ENCODE data around the gene PARP4. TPM values are rescaled to one million over a fixed set of nuclear protein-coding genes. Genes with fewer than 3 reads are reported as not detected.
"Not testable (repeated sequence)": the region's sequence is repeated elsewhere in the genome, so short reads cannot be mapped to it uniquely, and the experiment has no call there.

PARP4 gene
- total RNA-seq, 1 experiment from 2014 or later: 76.0 TPM

- POLR2A ChIA-PET: no interaction called here
- no TSS peak for BruUV-seq (replicated peaks)
- H3K9me3 ChIP-seq (ENCODE audit: control insufficient read depth in 1 of 2, insufficient read depth in 1 of 2, low read depth in 1 of 2, low read length in 2 of 2): no peaks in the 10 kb centered on the region
Measured at GRCh38 chr13:24450530-24450929, 62.0 kb downstream of the PARP4 start.

GRCh38 chr13:24444851-24445250 lies 67.7 kb downstream of the PARP4 start:
- H2AFZ ChIP-seq (ENCODE audit: low read depth, low read length, poor library complexity, severe bottlenecking); ATAC-seq; H3K27me3 ChIP-seq (ENCODE audit: insufficient read depth, low read length); H3K4me3 ChIP-seq (replicated peaks in 1 of 2; ENCODE audit: low read depth in 1 of 2, low read length in 2 of 2); BruUV-seq (replicated peaks); H4K20me1 ChIP-seq (ENCODE audit: insufficient read depth); DNase-seq (ENCODE audit: low read depth, low spot score); POLR2A ChIA-PET; CTCF ChIA-PET; H3K4me2 ChIP-seq (ENCODE audit: low read length); H3K79me2 ChIP-seq (ENCODE audit: insufficient read depth, low read length); H3K9me2 ChIP-seq (ENCODE audit: insufficient read depth); H3K4me1 ChIP-seq (ENCODE audit: control insufficient read depth in 1 of 2, insufficient read depth in 2 of 2, low read length in 2 of 2); H3K9me3 ChIP-seq (ENCODE audit: control insufficient read depth in 1 of 2, insufficient read depth in 1 of 2, low read depth in 1 of 2, low read length in 2 of 2); RAD21 ChIA-PET (ENCODE audit: low non-redundant PET in 1 of 2, low total read pairs in 2 of 2, uncharacterized antibody in 2 of 2, unreplicated experiment in 2 of 2); H3K27ac ChIP-seq (ENCODE audit: low read depth, low read length); H3K9ac ChIP-seq (ENCODE audit: low read length); intact Hi-C loops (cut with micrococcal nuclease): not testable (repeated sequence)
- H3K36me3 ChIP-seq (ENCODE audit: control insufficient read depth in 1 of 2, insufficient read depth in 2 of 2, low read length in 2 of 2): peaks cover 11 to 22% of the 10 kb centered on the region in 2 experiments; a peak in 3 of 4 replicates

More at GRCh38 chr13:24450530-24450929, 62.0 kb downstream of the PARP4 start:
- Histone ChIP-seq H3K4me1 (ENCODE audit: control insufficient read depth in 1 of 2, insufficient read depth in 2 of 2, low read length in 2 of 2) (no peaks in the 10 kb centered on the region), H3K27me3 (ENCODE audit: insufficient read depth, low read length) (no peaks in the 10 kb centered on the region), H3K4me2 (ENCODE audit: low read length) (no peak overlapping the region), H3K36me3 (ENCODE audit: control insufficient read depth in 1 of 2, insufficient read depth in 2 of 2, low read length in 2 of 2) (peaks cover 40 to 51% of the 10 kb centered on the region in 2 experiments), H2AFZ (ENCODE audit: low read depth, low read length, poor library complexity, severe bottlenecking) (no peak overlapping the region), H3K79me2 (ENCODE audit: insufficient read depth, low read length) (no peaks in the 10 kb centered on the region), H3K27ac (ENCODE audit: low read depth, low read length) (no peak overlapping the region), H3K4me3 (replicated peaks in 1 of 2; ENCODE audit: low read depth in 1 of 2, low read length in 2 of 2) (no peak overlapping the region), H3K9me2 (ENCODE audit: insufficient read depth) (no peaks in the 10 kb centered on the region), H3K9ac (ENCODE audit: low read length) (no peak overlapping the region), H4K20me1 (ENCODE audit: insufficient read depth) (no peaks in the 10 kb centered on the region)
- intact Hi-C loops (cut with micrococcal nuclease): no loop called here
- DNase-seq (ENCODE audit: low read depth, low spot score): no peak
- CTCF ChIA-PET: no interaction called here
- TF ChIP-seq ZNF274 (IDR thresholded peaks at IDR 0.05; ENCODE audit: low read depth, low read length): no peak
- TF ChIP-seq RAD21 (IDR thresholded peaks at IDR 0.05; ENCODE audit: low read depth): no peak
- TF ChIP-seq CTCF (IDR thresholded peaks at IDR 0.05 in 2 of 3, conservative IDR thresholded peaks at IDR 0.05 in 1 of 3; ENCODE audit: borderline replicate concordance in 1 of 3, insufficient read depth in 1 of 3, low read depth in 2 of 3, low read length in 2 of 3): no peak
- TF ChIP-seq CBX3 (IDR thresholded peaks at IDR 0.05; ENCODE audit: low read depth): no peak
- TF ChIP-seq REST (IDR thresholded peaks at IDR 0.05; ENCODE audit: low read depth): no peak
- TF ChIP-seq EZH2phosphoT487 (IDR thresholded peaks at IDR 0.05; ENCODE audit: borderline replicate concordance): no peak
- TF ChIP-seq SIN3A (IDR thresholded peaks at IDR 0.05; ENCODE audit: low read depth): no peak
- TF ChIP-seq EGR1 (IDR thresholded peaks at IDR 0.05; ENCODE audit: low read depth): no peak
- no peak for ATAC-seq
- RAD21 ChIA-PET (ENCODE audit: low non-redundant PET in 1 of 2, low total read pairs in 2 of 2, uncharacterized antibody in 2 of 2, unreplicated experiment in 2 of 2): no interaction called here

Data from HCT116 (cell line).